Kidney (tissue), 14 donors: Measurements from ENCODE around the gene SMC1A. TPM values are rescaled to one million over a fixed set of nuclear protein-coding genes. Genes with fewer than 3 reads are reported as not detected.

Experiments used
- DNase-seq, 5 donors: peaks; one replicate each; pipeline ENCODE4 v3.0.0-alpha.2; 2013 to 2020
- FAIRE-seq: peaks from 2 replicates; lab custom pipeline; 2012; peaks lifted over from hg19 to GRCh38; lab: Jason Lieb, UNC
- H3K27ac ChIP-seq, 2 donors: one replicate each; pipeline ENCODE4 v1.7.0; 2013; ENCODE audit warnings: low read depth in 2 of 2, low read length in 2 of 2, inconsistent platforms in 1 of 2
- H3K27me3 ChIP-seq: one replicate; pipeline ENCODE4 v1.7.1; 2013; ENCODE audit warnings: low read length, inconsistent platforms; ENCODE audit not compliant: control insufficient read depth, insufficient read depth
- H3K36me3 ChIP-seq, 3 donors: one replicate each; pipeline versions ENCODE4 v1.7.0 to v1.7.1; 2013; ENCODE audit warnings: low read length in 3 of 3, control low read depth in 1 of 3, inconsistent platforms in 1 of 3; ENCODE audit not compliant: insufficient read depth in 3 of 3, control insufficient read depth in 2 of 3
- H3K4me1 ChIP-seq, 3 donors: one replicate each; pipeline versions ENCODE4 v1.7.0 to v1.7.1; 2013; ENCODE audit warnings: low read length in 3 of 3, inconsistent platforms in 1 of 3, low read depth in 1 of 3; ENCODE audit not compliant: control insufficient read depth in 2 of 3, insufficient read depth in 2 of 3
- H3K4me3 ChIP-seq, 3 donors: one replicate each; pipeline versions ENCODE4 v1.7.0 to v1.8.1; 2013; ENCODE audit warnings: low read length in 3 of 3, control low read depth in 1 of 3, inconsistent platforms in 1 of 3
- H3K9ac ChIP-seq, 3 donors: one replicate each; pipeline versions ENCODE4 v1.7.0 to v1.7.1; 2013; ENCODE audit warnings: low read length in 3 of 3, control low read depth in 1 of 3, inconsistent platforms in 1 of 3
- H3K9me3 ChIP-seq, 3 donors: one replicate each; pipeline versions ENCODE4 v1.7.0 to v1.7.1; 2013; ENCODE audit warnings: low read length in 3 of 3, control low read depth in 1 of 3, inconsistent platforms in 1 of 3; ENCODE audit not compliant: control insufficient read depth in 2 of 3, insufficient read depth in 1 of 3
- CTCF ChIP-seq: IDR thresholded peaks from 3 replicates; pipeline ENCODE4 v1.5.1; 2012; ENCODE audit warnings: mild to moderate bottlenecking, moderate library complexity, borderline replicate concordance; ENCODE audit not compliant: insufficient read depth; ENCODE audit errors: extremely low read depth
- intact Hi-C: fragments of 100-400 bp; cut with DNase I; formaldehyde crosslinking; loops from one replicate; pipeline ENCODE4 v1.11.1; 2022
- polyA plus RNA-seq: library from polyadenylated mRNA; stranded (reverse); fragments of 350-450 nt; fragmentation: Illumina TruSeq; extraction: RNeasy Lipid Tissue Mini Kit (QIAGEN cat#74804); gene quantifications from one replicate; pipeline ENCODE4 v1.2.3, GENCODE V29; 2014; ENCODE audit warnings: low read depth, low replicate concordance; ENCODE audit not compliant: insufficient read depth
- total RNA-seq: library from RNA; stranded (reverse); fragmentation: NEBNext Ultra II Directional; extraction: Animal tissue kit (Norgen Biotek cat#: 25700); gene quantifications from one replicate; pipeline ENCODE4 v1.2.1, GENCODE V29; 2021
- donor health status: control.
- donor health status: control.
- donor health status: control.
- donor health status: control.
- donor health status: control.
- donor health status: DM: yes; HTN: yes; CAD: no.
- donor health status: Normal renal cell carcinoma (clear cell type).

The SMC1A gene
- total and polyA plus RNA-seq, 2 donors from 2014 or later: 6.2 to 59.0 TPM

GRCh38 chrX:53362449-53362848 lies 60.0 kb downstream of the SMC1A start:
- no peak for DNase-seq
- no peak for TF ChIP-seq CTCF
- intact Hi-C loops: no loop called here

DNA sequence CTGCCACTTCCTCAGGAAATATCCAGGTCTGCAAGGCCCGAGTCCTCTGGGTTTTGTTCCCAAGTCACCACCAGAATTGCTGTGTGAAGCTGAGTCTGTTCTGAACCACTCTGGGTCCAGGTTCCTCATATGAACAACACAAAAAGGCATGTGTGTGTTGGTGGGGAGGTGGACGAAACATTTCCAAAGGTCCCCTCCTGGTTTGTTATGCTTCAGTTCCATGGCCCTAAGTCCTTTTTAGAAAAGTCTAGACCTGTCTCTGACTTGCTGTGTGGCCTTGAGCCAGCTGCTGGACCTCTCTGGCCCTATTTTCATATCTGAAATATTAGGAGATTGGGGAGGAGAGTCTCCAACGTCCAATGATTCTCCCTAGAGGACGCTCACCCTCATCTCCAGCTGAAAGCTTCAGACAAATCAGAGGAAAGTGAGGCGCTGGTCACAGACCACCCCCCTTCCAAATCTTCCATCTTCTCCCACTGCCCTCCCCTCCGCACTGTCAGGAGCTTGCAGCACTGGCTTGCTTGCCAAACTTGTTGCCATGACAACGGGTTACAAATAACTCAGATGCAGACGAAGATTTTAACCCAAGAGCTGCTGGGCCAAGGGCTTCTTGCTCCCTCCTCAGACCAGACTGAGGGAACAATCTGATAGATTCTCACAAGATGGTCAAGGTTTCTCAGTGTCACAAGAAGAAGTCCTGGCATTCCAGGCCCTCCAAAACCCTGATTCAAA lies 64.5 kb downstream of the SMC1A start:
- H3K4me1 ChIP-seq: no peaks in the 10 kb centered on the region
- H3K36me3 ChIP-seq: no peaks in the 10 kb centered on the region
- no peaks in the 10 kb centered on the region for H3K9me3 ChIP-seq
- DNase-seq: peak in 2 of 5 donors; percentile 13 to 69
- H3K4me3 ChIP-seq: no peak overlapping the region
- no peak overlapping the region for H3K27ac ChIP-seq
- no peak for FAIRE-seq
- no peaks in the 10 kb centered on the region for H3K27me3 ChIP-seq
- TF ChIP-seq CTCF: no peak
- H3K9ac ChIP-seq: no peak overlapping the region
- intact Hi-C loops: no loop called here

More at GRCh38 chrX:53362449-53362848, 60.0 kb downstream of the SMC1A start:
- FAIRE-seq: peak; percentile 6
- Histone ChIP-seq H3K27me3 (no peaks in the 10 kb centered on the region), H3K9me3 (no peaks in the 10 kb centered on the region), H3K27ac (no peak overlapping the region), H3K36me3 (no peaks in the 10 kb centered on the region), H3K9ac (no peak overlapping the region), H3K4me3 (no peak overlapping the region), H3K4me1 (no peaks in the 10 kb centered on the region)

GRCh38 chrX:53356186-53356585 lies 66.3 kb downstream of the SMC1A start:
- DNase-seq (peak in 1 of 5 donors; percentile 33), FAIRE-seq (no peak)
- Histone ChIP-seq H3K27ac (no peak overlapping the region), H3K4me3 (no peak overlapping the region), H3K9ac (no peak overlapping the region), H3K27me3 (no peaks in the 10 kb centered on the region), H3K4me1 (no peaks in the 10 kb centered on the region), H3K9me3 (peaks cover 0 to 4% (median 0%) of the 10 kb centered on the region in 3 donors), H3K36me3 (no peaks in the 10 kb centered on the region)
- TF ChIP-seq CTCF: no peak
- intact Hi-C loops: no loop called here
